DND-41 (cell line): ENCODE results near the gene OR9I1.

ENCODE experiments used
- CTCF ChIP-seq: IDR thresholded peaks from 2 replicates; pipeline ENCODE4 v1.5.1; 2012; ENCODE audit warnings: borderline replicate concordance, low read length, moderate library complexity, mild to moderate bottlenecking; ENCODE audit not compliant: poor library complexity, severe bottlenecking; ENCODE audit errors: extremely low read depth
- EZH2 ChIP-seq: IDR thresholded peaks from 3 replicates; pipeline ENCODE4 v1.6.1; 2012; ENCODE audit warnings: borderline replicate concordance, low read depth, mild to moderate bottlenecking, moderate library complexity, low read length, inconsistent platforms; ENCODE audit not compliant: severe bottlenecking

- TF ChIP-seq CTCF (no peak), EZH2 (no peak)
Observed at GRCh38 chr11:58125469-58125868, at the start of gene OR9I1.
